ENCODE results near the gene CPEB1.
A peak's percentile ranks its signal among the peaks of the same experiment; 100 is the strongest.
"Not testable (repeated sequence)": the region's sequence is repeated elsewhere in the genome, so short reads cannot be mapped to it uniquely, and the experiment has no call there.

Gene CPEB1

GRCh38 chr15:82533801-82534200 lies 113.4 kb downstream of the CPEB1 start:
- no peak overlapping the region for H3K4me3 ChIP-seq (ENCODE audit: low read depth, low read length)
- DNase-seq (ENCODE audit: low read depth): no peak
- in situ Hi-C loops (cut with HindIII; ENCODE audit: low sequenced_read_pairs): no loop called here
- TF ChIP-seq, protein P1, sequence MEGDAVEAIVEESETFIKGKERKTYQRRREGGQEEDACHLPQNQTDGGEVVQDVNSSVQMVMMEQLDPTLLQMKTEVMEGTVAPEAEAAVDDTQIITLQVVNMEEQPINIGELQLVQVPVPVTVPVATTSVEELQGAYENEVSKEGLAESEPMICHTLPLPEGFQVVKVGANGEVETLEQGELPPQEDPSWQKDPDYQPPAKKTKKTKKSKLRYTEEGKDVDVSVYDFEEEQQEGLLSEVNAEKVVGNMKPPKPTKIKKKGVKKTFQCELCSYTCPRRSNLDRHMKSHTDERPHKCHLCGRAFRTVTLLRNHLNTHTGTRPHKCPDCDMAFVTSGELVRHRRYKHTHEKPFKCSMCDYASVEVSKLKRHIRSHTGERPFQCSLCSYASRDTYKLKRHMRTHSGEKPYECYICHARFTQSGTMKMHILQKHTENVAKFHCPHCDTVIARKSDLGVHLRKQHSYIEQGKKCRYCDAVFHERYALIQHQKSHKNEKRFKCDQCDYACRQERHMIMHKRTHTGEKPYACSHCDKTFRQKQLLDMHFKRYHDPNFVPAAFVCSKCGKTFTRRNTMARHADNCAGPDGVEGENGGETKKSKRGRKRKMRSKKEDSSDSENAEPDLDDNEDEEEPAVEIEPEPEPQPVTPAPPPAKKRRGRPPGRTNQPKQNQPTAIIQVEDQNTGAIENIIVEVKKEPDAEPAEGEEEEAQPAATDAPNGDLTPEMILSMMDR (IDR thresholded peaks at IDR 0.05; ENCODE audit: low read depth, low read length, missing control alignments): no peak

- in situ Hi-C loops (cut with HindIII; ENCODE audit: low sequenced_read_pairs): no loop called here
- DNase-seq (ENCODE audit: low read depth): no peak
- TF ChIP-seq, protein P1 (IDR thresholded peaks at IDR 0.05; ENCODE audit: low read depth, low read length, missing control alignments): no peak
- no peak overlapping the region for H3K4me3 ChIP-seq (ENCODE audit: low read depth, low read length)
Observed at GRCh38 chr15:82532991-82533481, 114.1 kb downstream of the CPEB1 start.

- in situ Hi-C loops (cut with HindIII; ENCODE audit: low sequenced_read_pairs): no loop called here
- no peak for DNase-seq (ENCODE audit: low read depth)
- no peak overlapping the region for H3K4me3 ChIP-seq (ENCODE audit: low read depth, low read length)
- TF ChIP-seq, protein P1 (IDR thresholded peaks at IDR 0.05; ENCODE audit: low read depth, low read length, missing control alignments): no peak
Observed at GRCh38 chr15:82532383-82532990, 114.7 kb downstream of the CPEB1 start.

- TF ChIP-seq, protein P1 (IDR thresholded peaks at IDR 0.05; ENCODE audit: low read depth, low read length, missing control alignments): no peak
- in situ Hi-C loops (cut with HindIII; ENCODE audit: low sequenced_read_pairs): no loop called here
- DNase-seq (ENCODE audit: low read depth): no peak
- no peak overlapping the region for H3K4me3 ChIP-seq (ENCODE audit: low read depth, low read length)
Observed at GRCh38 chr15:82531496-82532382, 115.4 kb downstream of the CPEB1 start.

DNA sequence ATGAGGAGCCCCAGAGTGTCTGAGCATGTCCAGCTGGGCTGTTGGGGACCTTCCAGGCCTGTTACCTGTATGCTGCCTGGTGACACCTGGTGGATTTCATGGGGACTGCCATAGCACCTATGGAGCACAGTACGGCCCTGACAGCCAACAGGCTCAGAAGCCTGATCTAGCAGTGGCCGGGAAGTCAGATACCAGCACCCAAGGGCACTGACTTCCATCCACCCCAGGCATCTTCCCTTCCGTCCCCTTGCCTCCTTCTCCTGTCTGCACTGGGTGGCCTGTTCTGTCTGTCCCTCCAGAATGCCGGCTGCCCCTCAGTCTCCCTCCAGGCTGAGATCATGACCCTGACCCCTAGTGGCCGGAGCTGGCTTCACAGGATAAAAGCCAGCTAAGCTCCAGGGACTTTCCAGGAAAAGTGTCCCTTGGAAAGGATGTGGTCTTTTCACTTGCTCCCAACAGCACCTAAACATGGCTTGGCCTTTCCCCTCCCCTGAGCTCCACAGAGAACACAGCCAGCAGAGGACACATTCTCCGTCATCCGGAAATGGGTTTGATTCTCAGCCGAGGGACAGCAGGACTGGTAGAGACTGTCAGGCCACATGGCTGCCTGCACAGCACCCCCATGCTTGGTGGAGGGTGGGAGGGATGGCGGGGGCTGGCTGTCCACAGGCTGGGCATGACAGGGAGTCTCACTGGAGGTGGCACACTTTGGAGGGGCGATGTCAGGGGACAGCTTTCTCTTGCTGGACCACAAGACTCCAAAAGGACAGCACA lies 116.4 kb downstream of the CPEB1 start:
- TF ChIP-seq, protein P1 (IDR thresholded peaks at IDR 0.05; ENCODE audit: low read depth, low read length, missing control alignments): peak; percentile 76
- DNase-seq (ENCODE audit: low read depth): no peak
- H3K4me3 ChIP-seq (ENCODE audit: low read depth, low read length): peak overlapping the region; percentile 9
- in situ Hi-C loops (cut with HindIII; ENCODE audit: low sequenced_read_pairs): no loop called here

GRCh38 chr15:82530006-82530405 lies 117.2 kb downstream of the CPEB1 start:
- no peak for DNase-seq (ENCODE audit: low read depth)
- in situ Hi-C loops (cut with HindIII; ENCODE audit: low sequenced_read_pairs): no loop called here
- no peak overlapping the region for H3K4me3 ChIP-seq (ENCODE audit: low read depth, low read length)
- TF ChIP-seq, protein P1 (IDR thresholded peaks at IDR 0.05; ENCODE audit: low read depth, low read length, missing control alignments): no peak

DNA sequence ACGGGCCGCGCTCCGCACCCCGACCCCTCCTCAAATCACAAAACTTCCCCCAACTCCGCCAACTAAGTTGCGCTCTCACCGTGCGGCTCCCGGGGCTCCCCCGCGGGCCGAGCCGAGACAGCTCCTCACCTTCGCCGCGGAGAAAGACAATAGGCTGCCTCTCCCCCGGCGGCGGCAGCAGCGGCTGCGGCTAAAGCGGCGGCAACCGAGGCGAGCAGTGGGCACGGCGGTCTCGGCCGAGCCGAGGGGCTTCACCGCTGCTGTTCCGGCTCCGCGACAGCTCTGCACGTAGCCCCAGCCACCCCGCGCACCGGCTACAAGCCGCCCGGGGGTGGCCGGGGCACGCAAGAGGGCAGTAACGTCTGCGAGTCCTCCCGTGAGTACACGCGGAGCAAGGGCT lies 133.6 kb downstream of the CPEB1 start:
- in situ Hi-C loops (cut with HindIII; ENCODE audit: low sequenced_read_pairs); DNase-seq (ENCODE audit: low read depth): not testable (repeated sequence)

DNA sequence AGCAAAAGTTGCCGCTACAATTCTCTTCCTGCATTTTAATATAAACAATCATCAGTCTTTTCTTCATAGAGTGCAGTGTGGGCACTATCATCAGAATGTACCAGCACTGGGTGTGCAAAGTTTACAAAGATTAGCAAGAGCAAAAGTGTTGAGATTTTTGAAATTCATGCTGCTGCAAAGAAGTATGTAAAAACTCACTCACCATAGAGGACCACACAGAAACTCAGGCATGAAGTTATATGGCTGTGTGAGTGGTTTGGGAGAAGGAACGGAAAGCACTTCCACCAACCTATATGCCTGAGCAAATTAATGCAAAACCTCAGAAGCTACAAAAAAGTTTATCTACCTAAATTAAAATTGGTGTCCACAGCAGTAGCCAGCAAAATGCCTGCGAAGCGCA lies 139.5 kb downstream of the CPEB1 start:
- DNase-seq (ENCODE audit: low read depth); H3K4me3 ChIP-seq (ENCODE audit: low read depth, low read length); in situ Hi-C loops (cut with HindIII; ENCODE audit: low sequenced_read_pairs): not testable (repeated sequence)

More for the DNA sequence above, 133.6 kb downstream of the CPEB1 start:
- not testable (repeated sequence) for H3K4me3 ChIP-seq (ENCODE audit: low read depth, low read length)

GRCh38 chr15:82507087-82507486 lies 140.1 kb downstream of the CPEB1 start:
- DNase-seq (ENCODE audit: low read depth); in situ Hi-C loops (cut with HindIII; ENCODE audit: low sequenced_read_pairs); H3K4me3 ChIP-seq (ENCODE audit: low read depth, low read length): not testable (repeated sequence)

Data from astrocyte of the cerebellum (primary cell).